ENCODE measurements around the gene USP12.

DNA sequence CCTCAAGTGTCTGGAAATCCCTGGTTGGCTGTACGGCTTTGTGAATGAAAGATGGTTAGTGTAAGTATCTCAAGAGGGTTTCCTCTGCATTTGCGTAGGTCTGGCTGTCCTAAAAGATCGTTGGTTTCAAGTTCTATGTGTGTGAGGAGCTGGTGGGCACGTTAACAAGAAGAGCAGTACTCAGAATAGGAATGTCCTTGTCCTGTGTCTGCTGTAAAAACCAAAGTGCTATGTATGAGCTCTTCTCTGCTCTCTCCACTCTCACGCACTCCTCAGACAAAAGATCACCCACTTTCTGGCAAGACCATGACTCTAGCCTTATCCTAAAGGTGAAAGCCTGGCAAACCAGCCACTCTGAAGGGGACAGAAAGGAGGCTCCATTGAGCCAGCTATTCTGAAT is 39.1 kb downstream of the USP12 start:
- TF ChIP-seq, protein P1, sequence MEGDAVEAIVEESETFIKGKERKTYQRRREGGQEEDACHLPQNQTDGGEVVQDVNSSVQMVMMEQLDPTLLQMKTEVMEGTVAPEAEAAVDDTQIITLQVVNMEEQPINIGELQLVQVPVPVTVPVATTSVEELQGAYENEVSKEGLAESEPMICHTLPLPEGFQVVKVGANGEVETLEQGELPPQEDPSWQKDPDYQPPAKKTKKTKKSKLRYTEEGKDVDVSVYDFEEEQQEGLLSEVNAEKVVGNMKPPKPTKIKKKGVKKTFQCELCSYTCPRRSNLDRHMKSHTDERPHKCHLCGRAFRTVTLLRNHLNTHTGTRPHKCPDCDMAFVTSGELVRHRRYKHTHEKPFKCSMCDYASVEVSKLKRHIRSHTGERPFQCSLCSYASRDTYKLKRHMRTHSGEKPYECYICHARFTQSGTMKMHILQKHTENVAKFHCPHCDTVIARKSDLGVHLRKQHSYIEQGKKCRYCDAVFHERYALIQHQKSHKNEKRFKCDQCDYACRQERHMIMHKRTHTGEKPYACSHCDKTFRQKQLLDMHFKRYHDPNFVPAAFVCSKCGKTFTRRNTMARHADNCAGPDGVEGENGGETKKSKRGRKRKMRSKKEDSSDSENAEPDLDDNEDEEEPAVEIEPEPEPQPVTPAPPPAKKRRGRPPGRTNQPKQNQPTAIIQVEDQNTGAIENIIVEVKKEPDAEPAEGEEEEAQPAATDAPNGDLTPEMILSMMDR (IDR thresholded peaks at IDR 0.05) = no peak
- no peak for TF ChIP-seq POLR2A (IDR thresholded peaks at IDR 0.05)

Data from thyroid gland (tissue), 4 donors.